ENCODE data around the gene SPEN.
"Not testable (repeated sequence)": the region's sequence is repeated elsewhere in the genome, so short reads cannot be mapped to it uniquely, and the experiment has no call there.

Gene SPEN

GRCh38 chr1:15974855-15975254, 127.3 kb downstream of the SPEN start:
- DNase-seq (ENCODE audit: insufficient read length, low spot score), result no peak
- no peak for FAIRE-seq

GRCh38 chr1:15975358-15975804, 127.9 kb downstream of the SPEN start:
- no peak for FAIRE-seq
- peak; percentile 53 for DNase-seq (ENCODE audit: insufficient read length, low spot score)

GRCh38 chr1:15975805-15976680, 128.5 kb downstream of the SPEN start, which contains the start of gene ZBTB17:
Gene ZBTB17 (minus strand): TSS chr1:15976101. CDS start chr1:15948495, 27,606 bp downstream.
- FAIRE-seq, result no peak
- DNase-seq (ENCODE audit: insufficient read length, low spot score), result peak; percentile 94

GRCh38 chr1:15977947-15978346, 130.4 kb downstream of the SPEN start:
- DNase-seq (ENCODE audit: insufficient read length, low spot score); FAIRE-seq: not testable (repeated sequence)

DNA sequence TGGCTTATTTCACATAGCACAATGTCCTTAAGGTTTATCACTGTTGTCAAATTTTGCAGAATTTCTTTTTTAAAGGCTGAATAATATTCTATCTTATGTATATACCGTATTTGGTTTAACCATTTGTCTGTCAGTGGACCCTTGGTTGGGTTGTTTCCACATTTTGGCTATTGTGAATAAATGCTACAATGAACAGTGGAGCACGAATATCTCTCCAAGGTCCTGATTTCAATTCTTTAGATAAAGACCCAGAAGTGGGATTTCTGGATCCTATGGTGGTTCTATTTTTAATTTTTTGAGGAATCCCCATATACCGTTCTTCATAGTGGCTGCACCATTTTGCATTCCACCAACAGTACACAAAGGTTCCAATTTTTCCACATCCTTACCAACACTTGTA, 134.2 kb downstream of the SPEN start:
- FAIRE-seq (no peak), DNase-seq (ENCODE audit: insufficient read length, low spot score) (no peak)

DNA sequence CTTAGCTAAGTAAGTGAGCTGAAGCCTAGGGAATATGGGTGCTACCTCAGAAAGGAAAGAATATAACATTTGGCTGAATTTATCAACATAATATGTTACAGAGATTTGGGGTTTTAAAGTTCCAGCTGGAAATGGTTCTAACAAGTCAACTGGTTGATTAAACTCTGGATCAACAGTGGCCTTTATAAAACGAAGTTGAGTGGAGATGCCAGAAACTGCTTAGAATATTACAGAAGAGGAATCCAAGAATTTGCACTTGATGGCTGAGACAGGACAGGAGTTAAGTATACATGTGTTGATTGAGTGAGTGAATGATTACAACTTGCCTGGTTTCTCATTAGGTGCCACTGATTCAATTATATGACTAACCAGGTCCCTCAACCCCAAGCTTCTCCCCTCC, 135.8 kb downstream of the SPEN start:
- DNase-seq (ENCODE audit: insufficient read length, low spot score) (no peak), FAIRE-seq (no peak)

GRCh38 chr1:15985611-15986297, 138.2 kb downstream of the SPEN start:
- no peak for DNase-seq (ENCODE audit: insufficient read length, low spot score)
- no peak for FAIRE-seq

- FAIRE-seq (no peak), DNase-seq (ENCODE audit: insufficient read length, low spot score) (no peak)
These were observed 141.6 kb downstream of the SPEN start for GRCh38 chr1:15988856-15989736.

DNA sequence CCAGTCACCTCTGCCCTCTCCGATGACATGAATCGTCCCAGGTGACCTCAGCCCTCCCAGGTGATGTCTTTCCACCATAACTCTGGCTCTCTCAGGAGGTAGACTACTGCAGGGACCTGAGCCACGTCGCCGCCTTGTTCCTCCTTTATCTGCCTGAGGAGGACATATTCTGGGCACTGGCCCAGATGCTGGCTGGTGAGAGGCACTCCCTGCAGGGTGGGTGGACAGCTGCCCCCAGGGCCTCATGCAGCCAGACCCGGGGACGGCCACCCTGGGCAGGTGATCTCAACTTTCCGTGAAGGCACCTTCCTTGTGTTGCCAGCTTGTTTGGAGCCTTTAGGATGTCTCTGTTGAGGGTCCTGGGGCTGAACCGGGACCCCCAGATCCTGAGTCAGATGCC, 142.3 kb downstream of the SPEN start:
- DNase-seq (ENCODE audit: insufficient read length, low spot score) (no peak), FAIRE-seq (no peak)

All from HTR-8/SVneo (cell line).